Tibial nerve (tissue), 4 donors: Measurements from ENCODE around the gene HECW1. TPM values are rescaled to one million over a fixed set of nuclear protein-coding genes. Genes with fewer than 3 reads are reported as not detected.

Experiments used
- DNase-seq, 2 donors: peaks; one replicate each; pipeline ENCODE4 v3.0.0-alpha.2; 2019; ENCODE audit warnings: low spot score in 2 of 2
- H3K27ac ChIP-seq, 4 donors: fragments of 200-600 bp; sonication (generic) in 3 of 4; one replicate each; pipeline ENCODE4 v1.5.1; 2017 to 2019; ENCODE audit warnings: mild to moderate bottlenecking in 1 of 4
- H3K27me3 ChIP-seq, 2 donors: fragments of 200-600 bp; sonication (generic) in 1 of 2; one replicate each; pipeline versions ENCODE4 v1.5.1 to v1.6.0; 2017 to 2019
- H3K36me3 ChIP-seq, 3 donors: fragments of 200-600 bp; sonication (generic); one replicate each; pipeline ENCODE4 v1.5.1; 2018 to 2019
- H3K4me1 ChIP-seq, 4 donors: fragments of 200-600 bp; sonication (generic) in 3 of 4; one replicate each; pipeline ENCODE4 v1.5.1; 2017 to 2019
- H3K4me3 ChIP-seq, 4 donors: fragments of 200-600 bp; sonication (generic) in 3 of 4; one replicate each; pipeline ENCODE4 v1.5.1; 2017 to 2019; ENCODE audit warnings: mild to moderate bottlenecking in 1 of 4, moderate library complexity in 1 of 4
- H3K9me3 ChIP-seq, 4 donors: fragments of 200-600 bp; sonication (generic) in 3 of 4; one replicate each; pipeline ENCODE4 v1.5.1; 2017 to 2019
- CTCF ChIP-seq, 5 experiments: fragments of 200-600 bp in 3 of 5; fragments of 450-650 bp in 2 of 5; sonication (generic) in 3 of 5; IDR thresholded peaks; one replicate each; pipeline ENCODE4 v1.5.1; 2016 to 2019; ENCODE audit warnings: antibody characterized with exemption in 5 of 5, mild to moderate bottlenecking in 3 of 5, moderate library complexity in 2 of 5
- EP300 ChIP-seq, 2 donors: sonication (generic); formaldehyde crosslinking; IDR thresholded peaks; one replicate each; pipeline ENCODE4 v1.6.1; 2017; ENCODE audit warnings: antibody characterized with exemption in 2 of 2, mild to moderate bottlenecking in 1 of 2
- POLR2A ChIP-seq, 2 donors: fragments of 450-650 bp; IDR thresholded peaks; one replicate each; pipeline ENCODE4 v1.6.1; 2017; ENCODE audit warnings: antibody characterized with exemption in 2 of 2, mild to moderate bottlenecking in 2 of 2, moderate library complexity in 2 of 2
- WGBS, 2 donors: methylation state at CpG; one replicate each; pipeline ENCODE4 v1.1.5; 2018; 5-methylcytosine and 5-hydroxymethylcytosine counted together
- total RNA-seq, 4 donors: library from RNA; depleted of rRNA; stranded (reverse); fragments of >200 nt; gene quantifications; one replicate each; pipeline ENCODE4 v1.1.0, GENCODE V29; 2016

HECW1 gene
- total RNA-seq, 4 donors from 2014 or later, result 3.6 to 10.9 (median 6.5) TPM

GRCh38 chr7:43491123-43491522 is 378.7 kb downstream of the HECW1 start:
- no peak for DNase-seq
- Histone ChIP-seq H3K4me3 (no peak overlapping the region), H3K27me3 (no peaks in the 10 kb centered on the region), H3K9me3 (no peaks in the 10 kb centered on the region), H3K4me1 (peaks cover 0 to 26% (median 0%) of the 10 kb centered on the region in 4 donors), H3K36me3 (no peaks in the 10 kb centered on the region), H3K27ac (no peak overlapping the region)
- WGBS, 2 donors, result 84 to 92% methylated on average over 2 of the region's 2 CpGs
- TF ChIP-seq EP300 (IDR thresholded peaks at IDR 0.05) (no peak), POLR2A (IDR thresholded peaks at IDR 0.05) (no peak), CTCF (IDR thresholded peaks at IDR 0.05) (no peak)

- Histone ChIP-seq H3K9me3 (no peaks in the 10 kb centered on the region), H3K4me1 (peaks cover 0 to 26% (median 0%) of the 10 kb centered on the region in 4 donors), H3K27ac (no peak overlapping the region), H3K4me3 (no peak overlapping the region), H3K27me3 (no peaks in the 10 kb centered on the region), H3K36me3 (no peaks in the 10 kb centered on the region)
- no peak for TF ChIP-seq EP300 (IDR thresholded peaks at IDR 0.05)
- TF ChIP-seq CTCF (IDR thresholded peaks at IDR 0.05), result no peak
- no peak for TF ChIP-seq POLR2A (IDR thresholded peaks at IDR 0.05)
- no peak for DNase-seq
- WGBS, 2 donors, result 66 to 69% methylated on average over 2 of the region's 2 CpGs
Observed at GRCh38 chr7:43491984-43492383, 379.5 kb downstream of the HECW1 start.

GRCh38 chr7:43492896-43493295 is 380.4 kb downstream of the HECW1 start:
- WGBS, 2 donors, result 68 to 71% methylated on average over 5 of the region's 5 CpGs
- H3K36me3 ChIP-seq, result no peaks in the 10 kb centered on the region
- no peaks in the 10 kb centered on the region for H3K27me3 ChIP-seq
- TF ChIP-seq EP300 (IDR thresholded peaks at IDR 0.05) (no peak), POLR2A (IDR thresholded peaks at IDR 0.05) (no peak), CTCF (IDR thresholded peaks at IDR 0.05) (no peak)
- H3K27ac ChIP-seq, result no peak overlapping the region
- DNase-seq, result no peak
- H3K4me3 ChIP-seq, result no peak overlapping the region
- peaks cover 0 to 26% (median 0%) of the 10 kb centered on the region in 4 donors for H3K4me1 ChIP-seq
- H3K9me3 ChIP-seq, result no peaks in the 10 kb centered on the region

GRCh38 chr7:43495572-43495971 is 383.1 kb downstream of the HECW1 start:
- H3K9me3 ChIP-seq, result no peaks in the 10 kb centered on the region
- 71 to 82% methylated on average over 4 of the region's 4 CpGs for WGBS, 2 donors
- DNase-seq, result no peak
- TF ChIP-seq CTCF (IDR thresholded peaks at IDR 0.05) (no peak), POLR2A (IDR thresholded peaks at IDR 0.05) (no peak), EP300 (IDR thresholded peaks at IDR 0.05) (no peak)
- H3K36me3 ChIP-seq, result no peaks in the 10 kb centered on the region
- H3K27ac ChIP-seq, result no peak overlapping the region
- H3K4me1 ChIP-seq, result peaks cover 0 to 4% (median 0%) of the 10 kb centered on the region in 4 donors
- no peaks in the 10 kb centered on the region for H3K27me3 ChIP-seq
- no peak overlapping the region for H3K4me3 ChIP-seq

GRCh38 chr7:43496596-43496995 is 384.1 kb downstream of the HECW1 start:
- WGBS, 2 donors, result 93 to 96% methylated on average over 2 of the region's 2 CpGs
- Histone ChIP-seq H3K9me3 (no peaks in the 10 kb centered on the region), H3K4me1 (peaks cover 0 to 4% (median 0%) of the 10 kb centered on the region in 4 donors)

More at GRCh38 chr7:43496596-43496995, 384.1 kb downstream of the HECW1 start:
- DNase-seq, result no peak
- H3K27me3 ChIP-seq, result no peaks in the 10 kb centered on the region
- no peak for TF ChIP-seq CTCF (IDR thresholded peaks at IDR 0.05)
- TF ChIP-seq EP300 (IDR thresholded peaks at IDR 0.05), result no peak
- no peak for TF ChIP-seq POLR2A (IDR thresholded peaks at IDR 0.05)
- H3K36me3 ChIP-seq, result no peaks in the 10 kb centered on the region
- no peak overlapping the region for H3K27ac ChIP-seq
- H3K4me3 ChIP-seq, result no peak overlapping the region
